ENCODE results near the gene PRKCD. TPM values are rescaled to one million over a fixed set of nuclear protein-coding genes. Genes with fewer than 3 reads are reported as not detected.

PRKCD gene
- total and polyA plus RNA-seq, 2 experiments from 2014 or later: 12.3 to 23.6 TPM

GRCh38 chr3:53180305-53181023, 19.5 kb downstream of the PRKCD start:
- Histone ChIP-seq H3K36me3 (replicated peaks; ENCODE audit: insufficient read depth, low read depth) (no peaks in the 10 kb centered on the region), H3K27ac (no peak overlapping the region), H3K9me2 (replicated peaks; ENCODE audit: insufficient read depth) (no peaks in the 10 kb centered on the region), H3K4me2 (no peak overlapping the region), H2AFZ (no peak overlapping the region), H4K20me1 (ENCODE audit: insufficient read depth, poor library complexity, severe bottlenecking) (no peaks in the 10 kb centered on the region), H3K27me3 (no peaks in the 10 kb centered on the region), H3K9me3 (ENCODE audit: low read depth) (no peaks in the 10 kb centered on the region), H3K79me2 (no peaks in the 10 kb centered on the region), H3K4me1 (ENCODE audit: insufficient read depth) (no peaks in the 10 kb centered on the region), H3K4me3 (no peak overlapping the region)
- DNase-seq (ENCODE audit: low spot score): no peak
- no peak for TF ChIP-seq EZH2phosphoT487 (IDR thresholded peaks at IDR 0.05; ENCODE audit: low read depth, severe bottlenecking, unreplicated experiment)
- TF ChIP-seq CTCF (IDR thresholded peaks at IDR 0.05; ENCODE audit: poor library complexity): no peak
- TF ChIP-seq EZH2 (IDR thresholded peaks at IDR 0.05; ENCODE audit: borderline replicate concordance): no peak
- 93% methylated on average over 11 of the region's 11 CpGs for WGBS (ENCODE audit: low lambda C conversion rate, missing lambda C conversion rate)

GRCh38 chr3:53181024-53181371, 20.0 kb downstream of the PRKCD start:
- no peak overlapping the region for H3K4me2 ChIP-seq
- TF ChIP-seq EZH2phosphoT487 (IDR thresholded peaks at IDR 0.05; ENCODE audit: low read depth, severe bottlenecking, unreplicated experiment) (no peak), EZH2 (IDR thresholded peaks at IDR 0.05; ENCODE audit: borderline replicate concordance) (no peak), CTCF (IDR thresholded peaks at IDR 0.05; ENCODE audit: poor library complexity) (no peak)
- no peaks in the 10 kb centered on the region for H3K4me1 ChIP-seq (ENCODE audit: insufficient read depth)
- no peaks in the 10 kb centered on the region for H3K36me3 ChIP-seq (replicated peaks; ENCODE audit: insufficient read depth, low read depth)
- 83% methylated on average over 4 of the region's 4 CpGs for WGBS (ENCODE audit: low lambda C conversion rate, missing lambda C conversion rate)
- no peaks in the 10 kb centered on the region for H4K20me1 ChIP-seq (ENCODE audit: insufficient read depth, poor library complexity, severe bottlenecking)
- no peak overlapping the region for H2AFZ ChIP-seq
- no peak overlapping the region for H3K27ac ChIP-seq
- no peaks in the 10 kb centered on the region for H3K27me3 ChIP-seq
- no peaks in the 10 kb centered on the region for H3K9me3 ChIP-seq (ENCODE audit: low read depth)
- H3K4me3 ChIP-seq: no peak overlapping the region
- H3K79me2 ChIP-seq: no peaks in the 10 kb centered on the region
- no peaks in the 10 kb centered on the region for H3K9me2 ChIP-seq (replicated peaks; ENCODE audit: insufficient read depth)
- no peak for DNase-seq (ENCODE audit: low spot score)

DNA sequence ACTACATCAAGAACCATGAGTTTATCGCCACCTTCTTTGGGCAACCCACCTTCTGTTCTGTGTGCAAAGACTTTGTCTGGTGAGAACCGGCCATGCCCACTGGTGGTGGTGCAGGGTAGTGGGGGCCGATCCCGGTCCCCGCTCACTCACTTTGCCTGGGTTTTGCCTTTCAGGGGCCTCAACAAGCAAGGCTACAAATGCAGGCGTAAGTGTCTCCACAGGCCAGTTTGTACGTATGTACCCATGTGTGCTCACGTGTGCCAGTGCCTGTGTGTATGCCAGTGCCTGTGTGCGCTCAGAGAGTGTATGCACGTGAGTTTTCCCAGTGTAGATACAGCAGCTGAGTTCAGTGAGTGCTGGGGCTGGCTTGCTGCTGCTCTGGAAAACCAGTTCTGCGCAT, 20.5 kb downstream of the PRKCD start:
- H3K4me1 ChIP-seq (ENCODE audit: insufficient read depth): no peaks in the 10 kb centered on the region
- H3K27ac ChIP-seq: no peak overlapping the region
- no peaks in the 10 kb centered on the region for H3K79me2 ChIP-seq
- WGBS (ENCODE audit: low lambda C conversion rate, missing lambda C conversion rate): 97% methylated on average over 11 of the region's 11 CpGs
- no peaks in the 10 kb centered on the region for H3K27me3 ChIP-seq
- no peak for DNase-seq (ENCODE audit: low spot score)
- H4K20me1 ChIP-seq (ENCODE audit: insufficient read depth, poor library complexity, severe bottlenecking): no peaks in the 10 kb centered on the region
- no peaks in the 10 kb centered on the region for H3K9me3 ChIP-seq (ENCODE audit: low read depth)
- H3K9me2 ChIP-seq (replicated peaks; ENCODE audit: insufficient read depth): no peaks in the 10 kb centered on the region
- no peak overlapping the region for H3K4me2 ChIP-seq
- TF ChIP-seq CTCF (IDR thresholded peaks at IDR 0.05; ENCODE audit: poor library complexity) (no peak), EZH2 (IDR thresholded peaks at IDR 0.05; ENCODE audit: borderline replicate concordance) (no peak), EZH2phosphoT487 (IDR thresholded peaks at IDR 0.05; ENCODE audit: low read depth, severe bottlenecking, unreplicated experiment) (no peak)
- no peak overlapping the region for H2AFZ ChIP-seq
- H3K36me3 ChIP-seq (replicated peaks; ENCODE audit: insufficient read depth, low read depth): no peaks in the 10 kb centered on the region
- H3K4me3 ChIP-seq: no peak overlapping the region
